ENCODE results near the gene KIDINS220.

KIDINS220 gene

DNA sequence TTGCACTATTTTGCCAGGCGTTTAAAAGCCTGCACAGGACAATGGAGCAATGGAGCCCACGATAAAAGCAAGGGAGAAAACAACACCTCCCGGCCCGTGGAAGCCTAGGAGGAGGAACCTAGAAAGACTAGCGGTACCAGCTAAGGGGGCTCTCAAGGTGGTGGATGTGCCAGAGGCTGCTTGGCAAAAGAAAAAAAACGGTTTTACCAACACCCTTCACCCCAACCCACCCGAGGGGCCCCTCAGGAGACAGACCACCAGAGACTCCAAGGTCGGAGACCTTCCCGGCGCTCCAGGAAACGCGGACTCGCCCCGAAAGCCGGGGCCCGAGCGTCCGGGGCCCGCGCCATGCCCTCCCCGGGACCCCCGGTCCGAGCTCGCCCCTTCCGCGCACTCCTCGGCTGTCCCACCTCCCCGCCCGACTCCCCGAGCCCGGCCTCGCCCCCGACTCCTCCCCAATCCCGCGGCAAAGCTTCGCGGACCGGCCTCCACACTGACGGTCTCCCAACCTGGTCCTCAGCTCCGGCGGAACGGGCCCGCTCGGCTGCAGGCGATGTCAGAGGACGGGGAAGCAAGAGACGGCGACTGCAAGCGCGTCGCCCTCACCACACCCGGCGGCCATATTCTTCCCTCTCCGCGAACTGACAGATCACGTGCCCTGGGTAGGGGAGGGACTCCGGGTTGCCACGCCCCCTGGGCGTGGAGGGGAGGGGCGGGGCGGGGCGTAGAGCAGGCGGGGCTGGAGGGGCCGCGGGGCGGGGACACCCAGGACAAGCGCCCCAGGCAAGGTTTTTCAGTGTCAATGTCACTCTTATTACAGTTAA, at the start of gene KIDINS220:
Gene KIDINS220, minus strand, starts transcription at position 643 of the 824 bp plus-strand sequence. CDS start 10,520 bp downstream, outside the sequence.
- DNase-seq (ENCODE audit: low spot score): peak; percentile 100

DNA sequence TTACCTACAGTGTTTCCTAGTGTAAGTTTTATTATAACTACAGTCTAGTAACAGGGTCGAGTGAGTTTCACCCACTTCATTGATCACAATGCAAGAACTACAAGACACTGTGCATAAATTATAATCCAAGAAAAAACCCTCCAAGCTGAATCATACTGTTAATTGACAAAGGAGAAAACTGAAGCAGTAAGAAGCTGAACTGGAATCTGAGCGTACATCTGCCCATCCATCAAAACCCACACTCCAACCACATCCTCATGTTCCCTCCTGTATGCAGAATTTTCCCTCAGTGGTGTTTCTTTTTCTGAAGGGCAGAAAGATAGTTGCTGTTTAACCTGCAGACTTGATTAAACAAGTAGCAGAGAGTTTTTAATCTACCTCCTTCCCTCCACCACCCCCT, 49.5 kb upstream of the KIDINS220 start:
- no peak for DNase-seq (ENCODE audit: low spot score)

DNA sequence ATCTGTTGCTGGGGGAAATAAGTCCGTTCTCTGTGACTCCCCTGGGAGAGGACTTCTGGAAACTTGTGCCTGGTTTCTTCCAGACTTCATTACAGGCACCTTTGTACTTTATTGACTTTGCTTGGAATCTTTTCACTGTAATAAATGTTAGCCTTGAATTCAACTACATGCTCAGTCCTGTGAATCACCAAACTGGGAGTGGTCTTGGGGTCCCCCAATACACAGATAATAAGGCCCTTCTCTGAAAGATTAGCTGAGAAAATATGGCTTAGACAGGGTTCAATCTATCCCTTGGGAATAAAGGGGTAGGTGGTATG, 48.7 kb upstream of the KIDINS220 start:
- no peak for DNase-seq (ENCODE audit: low spot score)

DNA sequence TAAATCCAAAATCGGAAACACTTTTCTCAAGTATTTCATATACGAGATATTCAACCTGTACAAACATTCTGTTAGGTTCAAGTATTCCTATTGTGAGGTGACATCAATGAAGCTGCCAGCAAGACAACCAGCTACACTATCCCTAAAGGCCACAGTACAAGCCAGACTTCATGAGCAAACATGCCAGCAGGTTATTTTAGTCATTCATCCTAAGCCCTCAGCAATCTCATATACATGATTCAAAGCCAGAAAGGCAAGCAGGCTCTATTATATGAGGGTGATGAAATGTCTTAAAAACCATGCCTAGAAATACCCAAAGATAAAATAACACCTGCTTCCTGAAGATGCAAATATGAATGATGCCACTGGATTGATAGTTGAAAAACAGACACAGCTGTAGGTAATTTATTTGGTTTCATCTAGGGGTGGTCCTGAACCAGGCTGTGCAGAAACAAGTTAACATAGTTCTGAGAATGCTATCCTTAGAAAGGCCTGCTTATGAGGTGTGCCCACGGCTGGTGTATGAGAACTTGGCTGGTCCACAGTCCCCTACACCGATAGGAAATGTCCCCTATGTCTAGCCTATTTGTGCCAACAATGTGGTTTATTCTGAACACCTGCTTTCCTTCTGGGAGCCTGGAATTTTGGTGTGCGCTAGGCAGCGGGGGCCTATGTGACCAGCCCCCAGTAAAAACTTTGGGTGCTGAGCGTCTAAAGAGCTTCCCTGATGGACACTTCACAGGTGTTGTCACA, 48.2 kb upstream of the KIDINS220 start:
- DNase-seq (ENCODE audit: low spot score): no peak

DNA sequence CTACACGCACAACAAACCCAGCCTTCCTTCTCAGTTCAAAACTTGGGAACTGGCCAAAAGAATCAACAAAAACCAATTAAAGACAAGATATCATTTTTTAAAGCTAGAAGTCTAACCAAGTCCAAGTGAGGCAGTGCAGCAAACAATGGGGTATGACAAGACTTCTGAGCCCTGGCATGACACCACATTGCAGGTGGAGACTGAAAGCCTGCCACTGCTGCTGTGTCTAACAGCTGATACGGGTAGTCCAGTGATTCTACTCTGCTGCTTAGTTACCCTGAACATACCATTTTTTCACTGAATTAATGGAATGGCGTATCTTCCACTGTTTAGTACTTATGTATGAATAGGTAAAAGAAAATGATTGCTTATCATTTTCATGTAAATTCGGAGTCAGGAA, 47.4 kb upstream of the KIDINS220 start:
- no peak for DNase-seq (ENCODE audit: low spot score)

DNA sequence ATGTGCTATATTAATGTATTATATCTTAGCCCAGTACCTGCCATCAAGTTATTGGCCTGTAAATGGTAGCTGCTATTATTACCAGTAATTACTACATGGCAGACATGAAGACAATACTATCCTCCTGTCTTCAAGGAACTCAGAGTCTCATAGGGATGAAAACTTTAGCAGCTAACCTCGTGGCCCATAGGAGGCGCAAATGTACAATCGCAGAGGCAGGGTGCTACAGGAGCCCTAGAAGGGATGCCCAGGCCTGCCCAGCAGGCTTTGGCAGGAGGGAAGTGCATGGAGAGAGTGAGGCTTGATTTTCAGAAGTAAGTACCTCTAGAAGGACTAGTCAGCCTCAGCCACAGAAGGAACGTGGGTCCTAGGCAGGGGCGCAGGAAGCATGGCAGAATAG, 44.7 kb upstream of the KIDINS220 start:
- DNase-seq (ENCODE audit: low spot score): peak; percentile 33

DNA sequence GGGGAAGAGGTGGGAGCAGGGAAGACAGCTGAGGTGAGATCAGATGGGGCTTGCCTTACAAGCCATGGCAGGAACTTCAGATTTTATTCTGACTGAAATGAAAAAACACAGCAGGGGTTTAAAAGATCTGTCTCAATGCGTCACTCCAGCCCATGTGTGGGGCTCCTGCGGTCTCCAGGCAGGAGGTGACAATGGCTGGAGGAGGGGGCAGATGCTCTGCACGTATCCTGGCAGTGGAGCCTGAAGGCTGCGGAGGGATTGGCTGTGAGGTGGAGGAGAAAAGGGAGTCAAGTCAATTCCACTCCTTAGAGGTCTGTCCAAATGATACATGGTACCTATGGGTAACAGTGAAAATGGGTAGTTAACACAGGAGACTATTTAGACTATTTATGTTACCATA, 40.5 kb upstream of the KIDINS220 start:
- no peak for DNase-seq (ENCODE audit: low spot score)

DNA sequence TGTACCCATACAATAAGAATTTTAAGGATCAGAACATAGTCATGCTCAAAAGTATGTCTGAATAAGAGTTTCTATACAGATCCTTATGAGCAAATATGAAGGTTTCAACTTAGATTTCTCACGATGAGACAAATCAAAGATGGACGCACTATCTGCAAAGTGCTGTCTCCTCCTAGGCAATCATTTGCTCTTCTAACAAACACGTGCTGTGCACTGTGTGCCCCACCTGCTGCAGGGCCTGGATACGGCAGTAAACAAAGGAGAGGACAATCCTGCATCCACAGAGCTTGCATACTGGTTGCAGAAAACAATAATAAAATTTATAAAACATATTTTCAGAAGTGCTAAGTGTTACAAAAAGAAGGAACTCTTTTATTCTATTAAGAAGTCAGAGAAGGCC, 39.9 kb upstream of the KIDINS220 start:
- no peak for DNase-seq (ENCODE audit: low spot score)

DNA sequence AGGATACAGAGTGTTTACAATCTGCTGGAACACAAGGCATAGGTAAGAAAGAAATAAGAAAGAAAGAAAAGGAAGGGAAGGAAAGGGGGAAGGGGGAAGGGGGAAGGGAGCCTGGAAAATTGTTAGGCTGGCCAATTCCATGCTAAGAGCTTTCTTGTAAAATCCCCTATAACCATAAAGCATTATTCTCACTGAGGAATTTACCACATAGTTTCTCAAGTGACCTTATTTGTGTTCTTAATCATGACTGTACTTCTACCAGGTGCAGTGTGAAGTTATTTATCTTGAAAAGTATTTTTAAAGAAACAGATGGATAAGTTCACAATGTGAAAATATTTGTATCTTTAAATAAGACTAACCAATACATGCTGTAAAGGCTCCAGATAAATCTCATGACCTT, 39.2 kb upstream of the KIDINS220 start:
- no peak for DNase-seq (ENCODE audit: low spot score)

DNA sequence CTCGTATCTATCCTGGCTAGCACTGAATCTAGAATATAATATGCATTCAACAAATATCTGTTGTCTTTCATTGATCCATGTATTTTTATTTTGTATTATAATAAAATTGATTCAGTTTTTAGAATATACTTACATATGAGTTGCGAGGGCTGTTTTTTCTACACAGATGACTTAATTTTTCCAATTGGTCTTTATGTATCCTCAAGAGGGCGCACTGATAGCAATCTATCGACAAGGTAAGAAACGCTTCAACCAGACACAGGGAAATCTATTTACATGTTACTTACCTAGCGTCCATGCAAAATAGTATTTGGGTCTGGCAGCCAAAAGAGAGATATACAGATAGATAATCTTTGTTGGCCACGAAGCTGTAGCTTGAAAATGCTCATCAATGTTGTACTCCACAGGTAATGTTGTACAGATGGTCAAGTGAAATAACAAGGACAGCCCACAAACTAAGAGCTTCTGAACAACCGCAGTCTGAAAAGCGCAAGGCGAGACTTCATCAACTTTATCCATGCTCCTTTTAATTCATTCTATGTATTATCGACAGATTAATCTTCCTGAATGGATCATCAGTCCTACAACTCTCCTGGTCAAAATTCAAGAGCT, 35.5 kb upstream of the KIDINS220 start:
- peak; percentile 63 for DNase-seq (ENCODE audit: low spot score)

DNA sequence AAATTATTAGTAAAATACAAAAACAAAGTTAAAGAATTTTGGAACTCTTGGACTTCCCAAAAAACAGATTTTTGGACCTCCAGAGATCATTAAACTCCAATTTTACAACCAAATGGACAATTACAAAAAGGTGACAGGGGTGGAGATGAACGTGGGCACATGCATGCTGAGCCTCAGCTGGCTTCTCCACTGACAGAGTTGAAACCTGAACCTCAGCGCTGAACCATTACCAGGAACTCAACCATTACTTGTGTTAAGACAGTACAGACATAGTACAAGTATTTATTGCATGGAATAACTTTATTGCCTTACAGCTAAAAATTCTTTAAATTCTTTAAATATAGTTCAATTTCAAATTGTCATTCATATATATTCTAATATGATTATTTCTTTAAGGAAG, 33.0 kb upstream of the KIDINS220 start:
- DNase-seq (ENCODE audit: low spot score): no peak

DNA sequence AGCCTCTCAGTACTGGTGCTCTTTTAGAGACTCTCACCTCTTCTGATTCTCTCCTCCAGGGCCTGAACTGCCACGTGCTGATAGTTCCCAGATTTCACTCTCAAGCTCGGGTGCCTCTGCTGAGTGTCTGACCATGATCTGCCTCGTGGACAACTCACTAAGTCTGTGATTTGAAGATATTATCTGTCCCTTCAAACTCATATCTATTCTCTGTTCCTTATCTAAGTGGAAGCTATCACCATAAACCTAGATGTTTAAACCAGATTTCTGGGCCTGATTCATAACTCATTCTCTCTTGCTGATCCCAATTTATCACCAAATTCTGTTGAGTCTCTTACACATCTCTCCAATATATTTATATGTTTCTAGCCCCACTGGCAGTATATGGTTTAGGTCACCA, 29.9 kb upstream of the KIDINS220 start:
- no peak for DNase-seq (ENCODE audit: low spot score)

DNA sequence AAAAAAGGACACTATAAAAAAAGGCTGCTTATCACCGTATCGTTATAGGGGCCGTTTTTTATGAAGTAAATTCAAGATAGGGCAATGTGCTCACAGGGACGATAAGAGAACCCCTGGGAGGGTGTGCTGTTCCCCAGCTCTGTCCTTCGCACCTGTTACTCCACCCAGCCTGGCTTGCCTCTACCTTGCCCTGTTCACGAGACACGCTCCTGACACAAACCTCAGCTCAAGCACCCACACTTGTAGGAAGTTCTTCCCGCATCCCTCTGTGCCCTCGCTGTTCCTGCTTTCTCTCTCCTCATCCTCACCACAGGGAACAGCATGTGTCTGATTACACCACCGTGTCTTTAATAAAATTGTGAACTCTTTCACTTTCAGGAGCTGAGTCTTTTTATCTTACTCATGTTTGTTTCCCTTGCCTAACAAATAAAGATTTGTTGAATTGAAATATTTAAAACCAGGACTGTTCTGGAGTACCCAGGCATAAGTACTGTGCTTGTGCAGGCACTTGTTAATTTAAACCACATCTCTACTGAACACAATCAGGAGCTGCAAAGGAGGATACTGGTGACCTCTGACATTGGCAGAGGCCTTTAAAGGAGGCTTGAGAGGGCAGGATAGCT, 26.0 kb upstream of the KIDINS220 start:
- DNase-seq (ENCODE audit: low spot score): no peak

DNA sequence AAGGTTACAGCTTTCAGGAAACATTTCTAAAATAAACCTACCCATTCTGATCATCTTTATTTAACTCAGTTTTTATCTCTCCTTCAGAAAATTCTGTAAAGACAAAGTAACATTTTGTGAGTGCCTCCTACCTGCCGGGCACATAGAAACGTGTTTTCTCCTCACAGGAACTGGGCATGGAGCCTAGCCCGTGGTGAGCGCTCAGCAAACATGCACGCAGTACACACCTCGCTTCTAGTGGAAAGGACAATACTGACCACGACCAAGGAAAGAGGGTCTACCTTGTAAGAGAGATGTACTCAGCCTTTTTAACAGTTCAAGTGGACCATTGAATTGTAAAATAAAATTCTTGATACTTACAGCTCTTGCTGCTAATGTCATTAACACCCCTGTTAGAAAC, 24.8 kb upstream of the KIDINS220 start:
- no peak for DNase-seq (ENCODE audit: low spot score)

DNA sequence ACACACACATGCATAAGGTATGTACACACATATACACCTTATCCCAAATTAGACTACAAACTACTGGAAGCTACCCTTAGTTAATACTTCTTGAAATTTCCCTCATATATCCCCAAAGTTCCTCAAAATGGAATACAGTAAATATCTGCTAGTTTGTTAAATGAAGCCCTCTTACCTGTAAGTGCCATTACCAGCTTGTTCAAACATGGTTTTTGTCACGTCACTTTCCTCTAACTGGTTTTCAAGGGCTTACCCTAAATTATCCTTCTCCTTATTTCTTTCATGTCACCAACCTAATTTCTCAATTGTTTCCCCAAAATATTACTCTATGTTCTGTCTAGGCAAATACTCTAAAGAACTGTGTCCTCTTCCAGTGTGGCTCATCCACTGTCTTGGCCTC, 24.4 kb upstream of the KIDINS220 start:
- DNase-seq (ENCODE audit: low spot score): no peak

DNA sequence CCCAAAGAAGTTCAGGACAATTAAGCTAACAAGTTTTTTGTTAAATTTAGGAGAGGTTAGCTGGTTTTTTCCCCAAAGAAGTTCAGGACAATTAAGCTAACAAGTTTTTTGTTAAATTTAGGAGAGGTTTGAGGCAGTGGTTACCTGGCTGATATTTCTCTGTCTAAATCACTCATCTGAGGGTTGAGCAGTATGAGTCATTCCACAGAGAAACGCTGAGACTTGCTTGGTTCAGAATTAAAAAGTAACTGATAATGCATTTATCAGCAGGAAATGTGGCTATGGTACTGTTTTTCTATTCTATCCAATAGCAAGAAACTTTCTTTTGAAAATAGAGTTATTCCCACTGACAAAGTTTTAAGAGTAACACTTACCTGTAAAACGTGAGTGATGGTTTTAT, 22.8 kb upstream of the KIDINS220 start:
- DNase-seq (ENCODE audit: low spot score): no peak

DNA sequence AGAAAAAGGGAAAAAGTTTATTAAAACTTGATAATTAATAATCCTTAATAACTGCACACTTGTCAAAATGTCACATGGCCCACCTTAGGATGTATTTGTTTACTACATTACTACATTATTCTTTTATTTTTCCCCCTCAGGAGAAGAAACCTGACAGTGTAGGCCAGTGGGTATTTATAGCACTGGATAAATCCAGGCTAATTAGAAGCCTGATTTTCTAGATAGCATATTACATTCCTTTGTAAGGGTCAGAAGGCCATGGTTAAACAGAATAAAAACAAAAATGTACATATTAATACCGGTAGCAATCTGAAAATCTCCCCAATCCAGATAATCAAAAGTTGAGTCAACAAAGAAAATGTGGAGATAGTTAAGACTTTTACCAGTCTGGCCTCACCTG, 21.5 kb upstream of the KIDINS220 start:
- DNase-seq (ENCODE audit: low spot score): no peak

DNA sequence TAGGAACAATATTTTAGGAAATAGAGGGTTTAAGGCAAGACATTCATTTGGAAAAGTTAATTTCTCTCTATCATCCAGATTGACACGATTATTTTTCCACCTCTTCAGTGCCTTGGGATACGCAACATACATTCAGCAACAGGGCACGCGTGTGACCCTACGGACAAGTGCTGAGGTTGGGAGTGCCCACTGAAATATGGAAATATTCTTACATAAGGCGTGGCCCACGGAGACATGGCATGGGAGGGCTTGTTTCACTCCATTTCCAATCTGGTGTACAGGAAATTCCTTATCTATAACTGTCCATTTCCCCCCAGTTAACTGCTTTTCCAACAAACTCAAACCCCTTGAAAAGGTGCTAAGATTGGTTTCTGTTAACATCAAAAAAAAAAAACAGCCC, 20.9 kb upstream of the KIDINS220 start:
- no peak for DNase-seq (ENCODE audit: low spot score)

DNA sequence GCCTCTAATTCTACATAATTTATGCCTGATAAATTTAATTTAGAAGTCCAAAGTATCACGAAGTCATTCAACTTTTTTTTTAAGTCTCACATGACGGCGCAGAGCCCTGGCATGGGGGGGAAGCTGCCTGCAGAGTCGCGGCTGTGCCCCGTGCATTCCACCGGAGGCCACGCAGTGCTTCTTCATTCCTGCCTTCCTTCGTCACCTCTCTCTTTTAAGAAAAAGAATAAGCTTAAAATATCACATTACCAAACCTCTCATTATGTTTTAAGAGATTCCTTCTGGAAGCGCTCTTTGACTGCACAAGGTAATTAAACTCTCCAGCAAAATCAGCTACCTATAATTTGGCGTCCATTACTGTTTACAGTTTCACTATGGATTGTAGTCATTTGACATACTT, 20.3 kb upstream of the KIDINS220 start:
- no peak for DNase-seq (ENCODE audit: low spot score)

DNA sequence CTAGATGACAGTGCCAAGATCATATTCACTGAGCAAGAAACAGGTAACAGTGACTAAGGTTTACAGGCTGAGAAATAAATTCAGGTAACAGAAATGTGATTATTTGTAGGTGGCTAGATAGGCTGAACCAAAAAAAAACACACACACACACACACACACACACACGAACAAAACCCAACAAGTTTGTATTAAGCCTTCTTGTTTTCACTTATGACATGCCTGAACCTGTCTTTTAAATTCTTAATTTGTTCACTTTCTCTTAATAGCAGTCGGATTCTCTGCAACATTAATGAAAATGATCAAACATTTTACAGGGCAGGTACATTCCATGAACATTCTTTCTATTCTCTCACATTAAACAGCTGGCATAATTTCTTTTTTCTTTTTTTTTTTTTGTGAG, 18.8 kb upstream of the KIDINS220 start:
- DNase-seq (ENCODE audit: low spot score): no peak

DNA sequence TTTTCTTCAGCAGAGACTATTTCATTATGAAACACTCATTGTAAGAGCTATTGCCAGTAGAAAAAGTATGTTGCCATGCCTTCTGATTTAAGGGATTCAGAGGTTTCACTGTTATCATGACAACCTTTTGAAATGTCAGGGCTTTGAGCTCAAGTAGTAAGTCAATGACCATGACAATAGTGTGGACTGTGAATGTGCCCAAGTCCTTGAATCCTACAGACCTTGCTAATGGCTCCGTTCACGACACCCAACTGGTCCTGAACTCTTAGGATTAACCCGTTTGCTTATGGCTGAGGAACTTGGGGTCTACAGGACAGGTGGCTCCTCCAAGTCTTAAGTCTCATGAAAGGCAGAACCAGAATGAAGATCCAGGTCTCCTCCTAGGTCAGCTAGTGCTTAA, 17.6 kb upstream of the KIDINS220 start:
- no peak for DNase-seq (ENCODE audit: low spot score)

DNA sequence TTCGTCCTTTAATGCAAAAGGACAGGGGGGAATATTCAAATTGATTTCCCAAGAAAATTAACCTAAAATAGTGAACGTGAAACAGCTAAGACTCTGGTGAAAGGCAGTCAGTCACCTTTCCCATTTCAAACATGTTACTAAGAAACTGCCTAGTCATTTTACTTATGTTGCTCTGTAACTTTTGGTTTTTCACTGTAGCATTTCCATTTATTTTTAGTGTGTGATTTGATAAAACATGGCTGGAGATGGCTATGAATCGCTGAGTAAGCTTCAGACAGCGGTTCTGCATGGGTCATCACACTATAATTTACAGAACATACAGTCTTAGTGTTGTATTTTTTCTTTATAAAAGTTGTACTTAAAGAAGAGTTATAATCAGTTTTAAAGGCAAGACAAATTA, 16.0 kb upstream of the KIDINS220 start:
- no peak for DNase-seq (ENCODE audit: low spot score)
